RWPE2 (cell line): ENCODE results near the gene FLT4.

ENCODE experiments used
- ATAC-seq: fragments of 200-7000 bp; cut with Tn5 transposase; 3 replicates; pipeline ENCODE4 v1.9.1; 2021; ENCODE audit warnings: low read depth
- DNase-seq: peaks from one replicate; pipeline ENCODE4 v3.0.0-alpha.2; 2020; ENCODE audit warnings: low spot score
- H3K27ac ChIP-seq: fragments of 450-650 bp; 2 replicates; pipeline ENCODE4 v1.5.1; 2017; ENCODE audit warnings: mild to moderate bottlenecking; ENCODE audit not compliant: poor library complexity, severe bottlenecking
- H3K27me3 ChIP-seq: fragments of 250-450 bp; sonication (Bioruptor Pico); 2 replicates; pipeline ENCODE4 v1.5.1; 2021; ENCODE audit warnings: mild to moderate bottlenecking, moderate library complexity; ENCODE audit not compliant: insufficient read depth, poor library complexity, severe bottlenecking
- H3K36me3 ChIP-seq: fragments of 250-450 bp; sonication (Bioruptor Pico); 2 replicates; pipeline ENCODE4 v1.5.1; 2020; ENCODE audit warnings: low read depth, mild to moderate bottlenecking, moderate library complexity
- H3K4me1 ChIP-seq: fragments of 250-450 bp; sonication (Bioruptor Pico); 2 replicates; pipeline ENCODE4 v1.5.1; 2021; ENCODE audit warnings: mild to moderate bottlenecking, moderate library complexity; ENCODE audit not compliant: insufficient read depth, poor library complexity, severe bottlenecking
- H3K4me3 ChIP-seq: fragments of 250-450 bp; sonication (Bioruptor Pico); 2 replicates; pipeline ENCODE4 v1.5.1; 2021; ENCODE audit warnings: mild to moderate bottlenecking, moderate library complexity; ENCODE audit not compliant: severe bottlenecking
- H3K9me3 ChIP-seq: fragments of 250-450 bp; sonication (Bioruptor Pico); 2 replicates; pipeline ENCODE4 v1.5.1; 2021; ENCODE audit warnings: mild to moderate bottlenecking, moderate library complexity; ENCODE audit not compliant: severe bottlenecking
- TF ChIP-seq, protein P1 (sequence below): fragments of 450-650 bp; IDR thresholded peaks from one replicate; pipeline ENCODE4 v1.5.1; 2017; ENCODE audit warnings: mild to moderate bottlenecking, moderate library complexity; ENCODE audit not compliant: poor library complexity, severe bottlenecking

The FLT4 gene

DNA sequence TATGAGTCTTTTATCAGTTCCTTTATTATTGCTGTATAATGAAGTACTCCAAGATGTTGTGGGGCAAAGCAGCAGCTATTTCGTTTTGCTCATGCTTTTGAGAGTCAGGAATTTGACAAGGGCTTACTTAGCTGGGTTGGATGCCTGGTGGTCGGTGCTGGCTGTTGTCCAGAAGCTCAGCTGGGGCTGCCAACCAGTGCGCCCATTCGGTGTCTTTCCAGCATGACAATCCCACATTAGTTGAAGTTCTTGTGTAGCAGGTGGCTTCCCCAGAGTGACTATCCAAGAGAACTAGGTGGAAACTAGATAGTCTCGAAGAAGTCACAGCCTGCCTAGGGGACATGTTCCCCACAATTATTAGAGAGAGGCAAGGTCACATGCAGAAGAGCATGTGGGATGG is 3.4 kb upstream of the FLT4 start:
- TF ChIP-seq, protein P1, sequence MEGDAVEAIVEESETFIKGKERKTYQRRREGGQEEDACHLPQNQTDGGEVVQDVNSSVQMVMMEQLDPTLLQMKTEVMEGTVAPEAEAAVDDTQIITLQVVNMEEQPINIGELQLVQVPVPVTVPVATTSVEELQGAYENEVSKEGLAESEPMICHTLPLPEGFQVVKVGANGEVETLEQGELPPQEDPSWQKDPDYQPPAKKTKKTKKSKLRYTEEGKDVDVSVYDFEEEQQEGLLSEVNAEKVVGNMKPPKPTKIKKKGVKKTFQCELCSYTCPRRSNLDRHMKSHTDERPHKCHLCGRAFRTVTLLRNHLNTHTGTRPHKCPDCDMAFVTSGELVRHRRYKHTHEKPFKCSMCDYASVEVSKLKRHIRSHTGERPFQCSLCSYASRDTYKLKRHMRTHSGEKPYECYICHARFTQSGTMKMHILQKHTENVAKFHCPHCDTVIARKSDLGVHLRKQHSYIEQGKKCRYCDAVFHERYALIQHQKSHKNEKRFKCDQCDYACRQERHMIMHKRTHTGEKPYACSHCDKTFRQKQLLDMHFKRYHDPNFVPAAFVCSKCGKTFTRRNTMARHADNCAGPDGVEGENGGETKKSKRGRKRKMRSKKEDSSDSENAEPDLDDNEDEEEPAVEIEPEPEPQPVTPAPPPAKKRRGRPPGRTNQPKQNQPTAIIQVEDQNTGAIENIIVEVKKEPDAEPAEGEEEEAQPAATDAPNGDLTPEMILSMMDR: no peak
- Histone ChIP-seq H3K9me3 (peaks cover 2% of the 10 kb centered on the region), H3K36me3 (no peaks in the 10 kb centered on the region), H3K4me1 (no peaks in the 10 kb centered on the region), H3K27me3 (peaks cover 69% of the 10 kb centered on the region), H3K27ac (no peak overlapping the region), H3K4me3 (no peak overlapping the region)
- DNase-seq: no peak
- no peak for ATAC-seq

DNA sequence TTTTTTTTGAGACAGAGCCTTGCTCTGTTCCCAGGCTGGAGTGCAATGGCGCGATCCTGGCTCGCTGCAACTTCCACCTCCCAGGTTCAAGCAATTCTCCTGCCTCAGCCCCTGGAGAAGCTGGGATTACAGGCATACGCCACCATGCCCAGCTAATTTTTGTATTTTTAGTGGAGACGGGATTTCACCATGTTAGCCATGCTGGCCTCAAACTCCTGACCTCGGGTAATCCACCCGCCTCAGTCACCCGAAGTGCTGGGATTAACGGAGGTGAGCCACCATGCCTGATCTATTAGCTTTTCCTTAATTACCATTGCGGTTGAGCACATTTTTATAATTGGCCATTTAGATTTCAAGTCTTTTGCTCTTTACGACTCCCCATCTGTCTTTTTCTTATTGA is 2.9 kb upstream of the FLT4 start:
- DNase-seq (no peak), ATAC-seq (no peak)
- peaks cover 2% of the 10 kb centered on the region for H3K9me3 ChIP-seq
- TF ChIP-seq, protein P1: no peak
- H3K27ac ChIP-seq: no peak overlapping the region
- no peaks in the 10 kb centered on the region for H3K36me3 ChIP-seq
- no peaks in the 10 kb centered on the region for H3K4me1 ChIP-seq
- H3K27me3 ChIP-seq: peaks cover 72% of the 10 kb centered on the region
- no peak overlapping the region for H3K4me3 ChIP-seq

DNA sequence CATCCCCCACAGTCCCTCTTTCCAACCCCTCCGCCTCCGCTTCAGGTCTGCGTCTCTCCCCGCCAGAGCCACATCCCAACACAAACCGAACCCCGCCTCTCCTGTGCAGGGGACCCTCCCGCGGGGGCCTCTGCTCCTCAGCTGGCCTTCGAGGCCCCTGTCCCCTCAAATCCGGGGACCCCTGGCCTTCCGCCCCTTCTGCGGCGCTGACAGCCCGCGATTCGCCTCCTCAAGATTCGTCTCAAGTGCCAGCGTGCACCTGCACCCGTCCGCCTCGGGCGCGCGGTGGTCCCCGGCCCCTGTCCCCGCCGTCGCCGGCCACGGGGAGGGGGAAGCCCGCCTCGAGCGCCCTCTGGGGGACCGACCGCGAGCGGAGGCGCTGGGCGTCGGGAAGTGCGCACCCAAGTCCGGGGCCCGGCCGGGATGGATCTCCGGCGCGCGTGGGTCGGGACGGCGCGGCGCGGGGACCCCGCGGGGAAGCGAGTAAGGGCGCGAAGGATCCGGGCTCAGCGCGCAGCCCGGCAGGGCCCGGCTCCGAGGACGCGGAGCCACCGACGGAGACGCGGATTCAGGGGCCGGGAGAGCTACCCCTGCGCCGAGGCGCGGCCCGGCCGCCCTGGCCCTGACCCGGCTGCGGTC is 623 bp downstream of the FLT4 start:
- Histone ChIP-seq H3K36me3 (no peaks in the 10 kb centered on the region), H3K9me3 (peaks cover 2% of the 10 kb centered on the region), H3K4me1 (no peaks in the 10 kb centered on the region), H3K4me3 (peak overlapping the region; percentile 16), H3K27me3 (peaks cover 93% of the 10 kb centered on the region), H3K27ac (no peak overlapping the region)
- TF ChIP-seq, protein P1: peak; percentile 20
- no peak for ATAC-seq
- no peak for DNase-seq

DNA sequence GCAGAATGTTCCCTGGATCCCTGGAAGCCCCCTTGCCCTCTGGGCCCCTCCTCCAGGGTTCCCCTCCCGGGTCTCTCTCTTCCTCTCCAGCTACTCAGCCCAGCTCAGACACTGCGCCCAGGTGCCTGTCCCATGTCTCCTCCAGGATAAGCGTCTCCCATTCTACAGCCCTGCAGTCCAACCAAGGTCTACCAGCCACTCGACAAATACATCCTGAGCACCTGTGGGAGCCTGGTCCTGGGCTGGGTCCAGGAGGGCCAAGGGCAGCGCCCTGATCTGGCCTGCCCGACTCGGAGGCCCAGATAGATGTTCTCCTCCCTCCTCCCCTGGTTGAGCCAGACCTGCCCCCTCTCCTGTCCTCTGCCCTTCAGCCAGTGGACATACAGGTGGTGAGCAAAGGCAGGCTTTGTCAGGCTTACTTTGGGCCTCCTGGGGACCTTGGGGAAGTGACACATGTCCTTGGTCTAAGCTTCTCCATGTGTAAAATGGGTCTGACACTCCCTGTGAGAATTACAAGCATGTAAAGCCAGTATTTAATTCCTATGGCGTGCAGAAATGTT is 1.4 kb downstream of the FLT4 start:
- TF ChIP-seq, protein P1: no peak
- Histone ChIP-seq H3K4me1 (no peaks in the 10 kb centered on the region), H3K27me3 (peaks cover 91% of the 10 kb centered on the region), H3K4me3 (no peak overlapping the region), H3K9me3 (peaks cover 2% of the 10 kb centered on the region), H3K36me3 (no peaks in the 10 kb centered on the region), H3K27ac (no peak overlapping the region)
- no peak for ATAC-seq
- DNase-seq: no peak

DNA sequence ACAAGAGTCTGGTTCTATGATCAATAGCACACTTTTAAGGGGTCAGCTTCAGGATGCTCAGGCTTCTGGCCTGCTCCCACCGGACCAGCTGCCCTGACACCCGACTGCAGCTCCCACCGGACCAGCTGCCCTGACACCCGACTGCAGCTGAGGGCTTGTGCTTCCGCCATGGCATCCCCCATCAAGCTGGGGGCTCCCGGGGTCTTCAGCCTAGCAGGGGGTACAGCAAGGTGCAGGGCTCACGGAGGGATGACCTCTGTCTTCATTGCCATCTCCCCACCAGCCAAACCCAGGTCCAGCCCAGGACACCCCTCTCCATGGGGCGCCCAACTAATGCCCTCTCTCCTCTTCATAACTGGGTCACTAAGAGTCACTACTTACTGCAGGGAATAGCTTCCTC is 1.9 kb downstream of the FLT4 start:
- Histone ChIP-seq H3K27ac (no peak overlapping the region), H3K9me3 (peaks cover 2% of the 10 kb centered on the region), H3K4me3 (no peak overlapping the region), H3K36me3 (no peaks in the 10 kb centered on the region), H3K27me3 (peaks cover 85% of the 10 kb centered on the region), H3K4me1 (no peaks in the 10 kb centered on the region)
- ATAC-seq (no peak), DNase-seq (no peak)
- TF ChIP-seq, protein P1: no peak
